Activated T-cell treated with anti-CD3 and anti-CD28 coated beads, Interleukin-2, amount 50 U/mL, for 4 hours (primary cell): ENCODE results near the gene RAB3C. TPM values are rescaled to one million over a fixed set of nuclear protein-coding genes. Genes with fewer than 3 reads are reported as not detected.

ENCODE experiments used
- ATAC-seq, 2 donors: fragments of 200-7000 bp; cut with Tn5 transposase; one replicate each; pipeline ENCODE4 v1.10.0; 2021
- DNase-seq: peaks from one replicate; pipeline ENCODE4 v3.0.0-alpha.2; 2020
- H3K27me3 Mint-ChIP-seq: one replicate; pipeline ENCODE4 v1.8.0; 2021; ENCODE audit warnings: low read depth, mixed read lengths
- H3K36me3 Mint-ChIP-seq: one replicate; pipeline ENCODE4 v1.8.0; 2022; ENCODE audit warnings: mixed read lengths; ENCODE audit not compliant: insufficient read depth
- H3K4me1 Mint-ChIP-seq: one replicate; pipeline ENCODE4 v1.8.0; 2021; ENCODE audit warnings: low read depth, mixed read lengths
- H3K4me3 Mint-ChIP-seq: one replicate; pipeline ENCODE4 v1.8.0; 2021; ENCODE audit warnings: mild to moderate bottlenecking, moderate library complexity, mixed read lengths
- H3K9me3 Mint-ChIP-seq: one replicate; pipeline ENCODE4 v1.8.0; 2021; ENCODE audit warnings: mixed read lengths
- total RNA-seq, 3 donors: library from RNA; stranded (reverse); gene quantifications; one replicate each; pipeline ENCODE4 v1.2.1, GENCODE V29; 2021

RAB3C gene
- total RNA-seq, 3 donors from 2014 or later: not detected

- Mint-ChIP-seq H3K27me3 (peaks cover 2% of the 10 kb centered on the region), H3K4me3 (no peak overlapping the region), H3K9me3 (no peaks in the 10 kb centered on the region), H3K36me3 (no peaks in the 10 kb centered on the region), H3K4me1 (no peaks in the 10 kb centered on the region)
- DNase-seq (no peak), ATAC-seq (no peak)
Observed at GRCh38 chr5:58745350-58745749, 162.5 kb downstream of the RAB3C start.

- no peaks in the 10 kb centered on the region for H3K36me3 Mint-ChIP-seq
- no peaks in the 10 kb centered on the region for H3K4me1 Mint-ChIP-seq
- ATAC-seq: no peak
- H3K4me3 Mint-ChIP-seq: no peak overlapping the region
- H3K27me3 Mint-ChIP-seq: peaks cover 2% of the 10 kb centered on the region
- no peak for DNase-seq
- H3K9me3 Mint-ChIP-seq: no peaks in the 10 kb centered on the region
Observed at GRCh38 chr5:58746321-58746720, 163.4 kb downstream of the RAB3C start.

GRCh38 chr5:58750036-58750435 lies 167.2 kb downstream of the RAB3C start:
- no peak for ATAC-seq
- no peak for DNase-seq
- no peak overlapping the region for H3K4me3 Mint-ChIP-seq
- peaks cover 5% of the 10 kb centered on the region for H3K27me3 Mint-ChIP-seq
- H3K9me3 Mint-ChIP-seq: no peaks in the 10 kb centered on the region
- no peaks in the 10 kb centered on the region for H3K4me1 Mint-ChIP-seq
- H3K36me3 Mint-ChIP-seq: no peaks in the 10 kb centered on the region

DNA sequence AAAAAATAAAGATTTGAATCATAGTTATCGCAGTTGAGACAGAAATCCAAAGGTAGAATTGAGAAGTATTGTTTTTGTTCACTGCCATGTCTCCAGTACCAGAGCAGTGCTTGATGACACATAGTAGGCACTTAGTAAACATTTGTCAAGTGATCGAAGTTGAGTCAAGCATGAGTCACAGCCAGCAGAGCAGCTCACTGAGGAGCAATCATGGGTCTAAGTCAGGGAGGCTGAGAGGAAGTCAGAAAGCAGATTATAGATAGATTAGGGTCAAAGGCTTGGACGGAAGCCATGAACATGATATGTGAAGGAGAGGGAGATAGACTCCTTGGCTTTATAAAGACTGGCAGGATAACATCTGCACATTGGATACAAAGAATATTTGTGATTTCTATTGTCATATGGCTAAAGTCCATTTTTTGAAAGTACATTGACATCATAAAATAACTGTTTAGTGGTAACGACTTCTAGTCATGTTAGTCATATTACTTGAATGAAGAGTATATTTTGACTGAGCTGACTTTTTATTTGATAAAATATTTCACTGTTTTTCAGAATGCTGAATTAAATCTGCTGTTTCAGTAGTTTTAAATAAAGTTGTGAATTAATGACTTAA lies 168.5 kb downstream of the RAB3C start:
- ATAC-seq (peak; percentile 71 to 83), DNase-seq (no peak)
- no peaks in the 10 kb centered on the region for H3K36me3 Mint-ChIP-seq
- H3K4me1 Mint-ChIP-seq: no peaks in the 10 kb centered on the region
- peaks cover 4% of the 10 kb centered on the region for H3K27me3 Mint-ChIP-seq
- no peak overlapping the region for H3K4me3 Mint-ChIP-seq
- H3K9me3 Mint-ChIP-seq: no peaks in the 10 kb centered on the region

- no peak overlapping the region for H3K4me3 Mint-ChIP-seq
- H3K36me3 Mint-ChIP-seq: no peaks in the 10 kb centered on the region
- H3K27me3 Mint-ChIP-seq: peaks cover 4% of the 10 kb centered on the region
- no peaks in the 10 kb centered on the region for H3K9me3 Mint-ChIP-seq
- ATAC-seq (no peak), DNase-seq (no peak)
- no peaks in the 10 kb centered on the region for H3K4me1 Mint-ChIP-seq
Observed at GRCh38 chr5:58752104-58752503, 169.2 kb downstream of the RAB3C start.

- no peak for DNase-seq
- no peak for ATAC-seq
- no peaks in the 10 kb centered on the region for H3K36me3 Mint-ChIP-seq
- peaks cover 1% of the 10 kb centered on the region for H3K4me1 Mint-ChIP-seq
- no peak overlapping the region for H3K4me3 Mint-ChIP-seq
- no peaks in the 10 kb centered on the region for H3K9me3 Mint-ChIP-seq
- H3K27me3 Mint-ChIP-seq: peaks cover 4% of the 10 kb centered on the region
Observed at GRCh38 chr5:58753446-58753845, 170.6 kb downstream of the RAB3C start.

DNA sequence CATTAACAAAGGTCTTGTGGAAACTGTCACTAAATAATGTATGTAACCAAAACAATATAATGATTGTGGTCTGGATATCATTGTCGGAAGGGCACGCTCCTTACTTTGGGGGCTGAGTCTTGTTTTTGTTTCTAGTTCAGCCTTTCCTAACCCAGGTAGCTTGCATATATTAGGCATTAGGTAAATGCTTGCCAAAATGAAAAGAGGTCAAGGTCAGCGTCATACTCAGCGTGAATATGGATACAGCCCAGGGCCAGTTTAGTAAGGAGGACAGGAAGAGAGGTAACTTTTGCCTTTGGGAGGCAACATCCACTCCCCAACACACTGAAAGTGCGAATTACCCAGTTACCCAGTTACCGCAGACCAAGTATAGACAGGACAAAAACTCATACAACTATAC lies 171.4 kb downstream of the RAB3C start:
- Mint-ChIP-seq H3K9me3 (no peaks in the 10 kb centered on the region), H3K27me3 (peaks cover 4% of the 10 kb centered on the region), H3K36me3 (no peaks in the 10 kb centered on the region), H3K4me1 (peaks cover 8% of the 10 kb centered on the region), H3K4me3 (no peak overlapping the region)
- DNase-seq: no peak
- ATAC-seq: no peak

DNA sequence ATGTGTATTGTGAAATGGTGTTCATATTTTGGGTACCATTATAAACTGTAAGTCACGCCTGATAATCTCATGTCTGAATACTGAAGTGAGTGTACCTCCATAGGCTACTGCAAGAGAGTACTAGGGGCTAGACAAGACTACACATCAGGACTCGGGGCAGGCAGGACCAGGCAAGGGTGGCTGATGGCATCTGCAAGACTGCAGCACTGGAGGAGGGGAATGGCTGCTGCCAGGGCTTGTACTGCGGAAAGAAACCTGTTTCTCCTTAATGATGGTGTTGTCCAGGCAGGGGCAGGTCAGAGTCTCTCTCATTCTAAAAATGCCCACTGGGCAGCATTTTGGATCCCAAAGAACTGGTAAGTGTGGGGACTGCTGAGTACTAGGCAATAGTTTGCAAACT lies 172.5 kb downstream of the RAB3C start:
- H3K27me3 Mint-ChIP-seq: peaks cover 4% of the 10 kb centered on the region
- ATAC-seq: no peak
- no peaks in the 10 kb centered on the region for H3K9me3 Mint-ChIP-seq
- peaks cover 19% of the 10 kb centered on the region for H3K4me1 Mint-ChIP-seq
- no peak overlapping the region for H3K4me3 Mint-ChIP-seq
- no peak for DNase-seq
- H3K36me3 Mint-ChIP-seq: no peaks in the 10 kb centered on the region

DNA sequence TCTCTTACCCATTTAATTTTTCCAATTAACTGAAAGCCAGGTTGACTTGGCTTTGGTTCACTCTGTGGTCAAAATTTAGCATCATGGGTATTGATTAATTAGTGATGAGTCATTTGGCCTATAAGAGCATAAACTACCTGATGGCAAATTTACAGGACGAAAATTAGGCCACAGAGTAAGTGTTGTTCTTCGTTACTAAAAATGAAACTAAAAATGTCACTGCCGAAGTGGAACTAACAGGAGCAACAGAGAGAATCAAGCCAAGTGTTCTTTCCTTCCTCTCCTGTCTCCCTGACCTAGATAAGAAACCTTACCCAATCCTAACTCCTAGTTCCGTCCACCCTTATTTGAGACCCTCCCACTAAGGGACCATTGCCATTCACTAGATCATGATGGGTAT lies 176.9 kb downstream of the RAB3C start:
- DNase-seq (no peak), ATAC-seq (peak; percentile 46 to 53)
- no peaks in the 10 kb centered on the region for H3K36me3 Mint-ChIP-seq
- no peaks in the 10 kb centered on the region for H3K27me3 Mint-ChIP-seq
- peaks cover 30% of the 10 kb centered on the region for H3K4me1 Mint-ChIP-seq
- H3K4me3 Mint-ChIP-seq: peak overlapping the region; percentile 62
- no peaks in the 10 kb centered on the region for H3K9me3 Mint-ChIP-seq

DNA sequence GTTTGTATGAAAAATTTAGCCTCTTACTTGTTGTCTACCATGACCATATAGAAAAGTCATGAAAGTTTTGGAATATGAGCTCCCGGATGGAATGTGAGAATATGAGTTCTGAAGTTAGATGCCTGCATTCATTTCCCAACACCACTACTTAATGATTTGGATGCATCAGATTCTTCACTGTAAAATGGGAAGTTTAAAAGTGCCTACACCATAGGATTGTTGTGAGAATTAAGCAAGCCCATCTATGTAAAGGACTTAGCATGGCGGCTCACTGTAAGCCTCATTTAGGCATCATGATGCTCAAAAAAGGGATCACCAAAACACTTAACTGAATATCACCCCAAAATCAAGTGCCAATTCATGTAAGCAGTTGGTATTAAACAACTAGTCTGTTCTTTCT lies 177.3 kb downstream of the RAB3C start:
- Mint-ChIP-seq H3K4me1 (peaks cover 30% of the 10 kb centered on the region), H3K27me3 (no peaks in the 10 kb centered on the region), H3K4me3 (peak overlapping the region; percentile 62), H3K9me3 (no peaks in the 10 kb centered on the region), H3K36me3 (no peaks in the 10 kb centered on the region)
- ATAC-seq: no peak
- DNase-seq: no peak

DNA sequence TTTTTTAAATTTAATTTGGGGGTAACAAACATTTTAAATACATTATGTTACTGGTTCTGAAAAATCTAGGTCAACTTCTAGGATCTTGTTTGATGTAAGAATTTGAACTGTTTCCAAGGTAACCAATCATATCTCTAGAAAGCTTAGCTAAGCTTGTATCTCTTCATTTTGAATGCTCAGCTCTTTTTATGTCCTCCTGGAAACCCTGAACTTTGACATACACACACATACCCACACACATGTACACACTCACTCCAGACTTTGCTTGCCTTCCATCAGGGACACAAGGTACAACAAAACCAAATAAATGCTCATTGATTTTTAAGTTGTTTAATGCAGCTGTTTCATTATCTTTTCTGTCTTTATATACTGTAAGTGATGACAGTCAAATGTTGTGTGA lies 178.5 kb downstream of the RAB3C start:
- Mint-ChIP-seq H3K27me3 (no peaks in the 10 kb centered on the region), H3K4me1 (peaks cover 30% of the 10 kb centered on the region), H3K9me3 (no peaks in the 10 kb centered on the region), H3K4me3 (no peak overlapping the region), H3K36me3 (no peaks in the 10 kb centered on the region)
- ATAC-seq: no peak
- no peak for DNase-seq

DNA sequence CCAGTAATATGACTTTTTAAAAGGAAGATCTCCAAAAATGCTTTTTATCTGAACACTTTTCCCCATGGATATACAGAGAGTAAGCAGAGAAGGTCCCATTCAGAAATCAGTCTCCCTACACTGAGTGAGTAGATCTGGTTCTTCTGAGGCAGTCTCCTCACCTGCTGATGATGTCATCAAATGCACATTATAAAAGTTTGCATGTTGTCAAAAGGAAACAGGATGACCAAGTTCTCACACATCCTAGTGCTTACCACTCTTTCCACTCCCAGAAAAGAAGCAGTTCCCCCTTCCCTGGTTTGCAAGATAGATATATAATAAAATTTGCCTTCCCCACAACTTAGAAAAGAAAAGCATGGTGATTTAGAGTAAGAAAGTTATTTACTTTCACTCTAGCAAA lies 180.5 kb downstream of the RAB3C start:
- peaks cover 29% of the 10 kb centered on the region for H3K4me1 Mint-ChIP-seq
- H3K36me3 Mint-ChIP-seq: no peaks in the 10 kb centered on the region
- H3K27me3 Mint-ChIP-seq: no peaks in the 10 kb centered on the region
- DNase-seq (no peak), ATAC-seq (peak; percentile 29 to 35)
- H3K9me3 Mint-ChIP-seq: no peaks in the 10 kb centered on the region
- no peak overlapping the region for H3K4me3 Mint-ChIP-seq

GRCh38 chr5:58764199-58764598 lies 181.3 kb downstream of the RAB3C start:
- no peak for DNase-seq
- ATAC-seq: no peak
- no peaks in the 10 kb centered on the region for H3K27me3 Mint-ChIP-seq
- peaks cover 22% of the 10 kb centered on the region for H3K4me1 Mint-ChIP-seq
- no peaks in the 10 kb centered on the region for H3K9me3 Mint-ChIP-seq
- H3K36me3 Mint-ChIP-seq: no peaks in the 10 kb centered on the region
- H3K4me3 Mint-ChIP-seq: no peak overlapping the region

DNA sequence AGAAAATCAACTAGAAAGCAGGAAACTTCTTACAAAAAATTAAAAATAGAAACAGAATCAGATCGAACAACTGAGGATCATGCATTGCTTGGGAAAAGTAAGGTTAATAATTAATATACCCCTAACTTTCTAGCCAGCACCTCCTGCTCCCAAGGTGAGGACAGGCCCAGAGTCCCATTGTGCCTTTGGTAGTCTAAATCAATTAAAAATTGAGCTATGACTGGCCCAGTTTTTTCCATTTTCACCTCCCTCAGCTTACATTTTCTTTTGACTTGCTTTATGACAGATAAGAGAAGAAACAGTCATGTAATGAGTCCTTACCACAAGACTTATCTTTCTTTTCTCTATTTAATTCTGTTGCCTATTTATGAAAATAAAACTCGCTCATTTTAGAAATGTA lies 182.2 kb downstream of the RAB3C start:
- no peaks in the 10 kb centered on the region for H3K27me3 Mint-ChIP-seq
- H3K4me1 Mint-ChIP-seq: peaks cover 14% of the 10 kb centered on the region
- no peak overlapping the region for H3K4me3 Mint-ChIP-seq
- no peak for DNase-seq
- H3K9me3 Mint-ChIP-seq: no peaks in the 10 kb centered on the region
- peak in 1 of 2 donors; percentile 18 for ATAC-seq
- H3K36me3 Mint-ChIP-seq: no peaks in the 10 kb centered on the region

DNA sequence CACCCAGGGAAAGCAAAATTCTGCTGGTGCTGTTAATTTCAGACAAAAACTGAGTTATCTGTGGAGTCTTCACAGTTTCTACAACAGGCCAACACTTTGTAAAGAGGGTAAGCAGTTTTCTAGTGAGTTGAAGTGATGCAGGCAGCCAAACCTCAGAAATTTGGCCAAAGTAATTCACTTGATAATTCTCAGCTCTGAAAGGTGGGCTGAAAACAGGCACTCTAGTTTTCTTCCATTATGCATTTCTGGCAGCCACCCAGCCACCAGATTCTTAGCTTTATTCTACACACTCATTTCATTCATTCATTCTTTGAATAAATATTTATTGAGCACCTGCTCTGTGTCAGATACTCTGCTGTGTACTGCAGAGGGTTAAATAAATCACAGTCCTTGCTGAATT lies 184.2 kb downstream of the RAB3C start:
- H3K27me3 Mint-ChIP-seq: no peaks in the 10 kb centered on the region
- no peaks in the 10 kb centered on the region for H3K4me1 Mint-ChIP-seq
- H3K4me3 Mint-ChIP-seq: no peak overlapping the region
- no peak for DNase-seq
- no peaks in the 10 kb centered on the region for H3K9me3 Mint-ChIP-seq
- ATAC-seq: no peak
- no peaks in the 10 kb centered on the region for H3K36me3 Mint-ChIP-seq

GRCh38 chr5:58770136-58770535 lies 187.3 kb downstream of the RAB3C start:
- Mint-ChIP-seq H3K4me1 (no peaks in the 10 kb centered on the region), H3K27me3 (no peaks in the 10 kb centered on the region), H3K36me3 (no peaks in the 10 kb centered on the region), H3K9me3 (no peaks in the 10 kb centered on the region), H3K4me3 (no peak overlapping the region)
- ATAC-seq (no peak), DNase-seq (no peak)
